NCI-H146 treated with DMSO at 0.1 percent for 48 hours (cell line): Measurements from ENCODE around the gene UBN2.
"Not testable (repeated sequence)": the region's sequence is repeated elsewhere in the genome, so short reads cannot be mapped to it uniquely, and the experiment has no call there.

ENCODE experiments used
- DNase-seq: peaks from one replicate; lab custom pipeline; 2025; ENCODE audit not compliant: unreplicated experiment; lab: John Stamatoyannopoulos, UW

UBN2 gene

GRCh38 chr7:139294241-139294640, 63.2 kb downstream of the UBN2 start:
- no peak for DNase-seq

GRCh38 chr7:139294951-139295575, 64.0 kb downstream of the UBN2 start:
- DNase-seq: no peak

- no peak for DNase-seq
These were observed 66.8 kb downstream of the UBN2 start for GRCh38 chr7:139297795-139298194.

GRCh38 chr7:139299296-139299695, 68.3 kb downstream of the UBN2 start:
- DNase-seq: no peak

GRCh38 chr7:139300390-139300789, 69.4 kb downstream of the UBN2 start:
- DNase-seq: no peak

GRCh38 chr7:139304517-139304916, 73.5 kb downstream of the UBN2 start:
- DNase-seq: no peak

- no peak for DNase-seq
These were observed 87.0 kb downstream of the UBN2 start for GRCh38 chr7:139317939-139318505.

- peak; percentile 6 for DNase-seq
These were observed 90.2 kb downstream of the UBN2 start for GRCh38 chr7:139321071-139321745.

- not testable (repeated sequence) for DNase-seq
These were observed 93.7 kb downstream of the UBN2 start for GRCh38 chr7:139324709-139325108.

- DNase-seq: no peak
These were observed 97.3 kb downstream of the UBN2 start for GRCh38 chr7:139328375-139328774.

- DNase-seq: no peak
These were observed 98.1 kb downstream of the UBN2 start for GRCh38 chr7:139329119-139329518.

- no peak for DNase-seq
These were observed 99.4 kb downstream of the UBN2 start for GRCh38 chr7:139330333-139331030.

GRCh38 chr7:139332697-139333359, 101.8 kb downstream of the UBN2 start:
- DNase-seq: no peak

GRCh38 chr7:139333443-139333842, 102.4 kb downstream of the UBN2 start:
- DNase-seq: not testable (repeated sequence)

- DNase-seq: no peak
These were observed 103.5 kb downstream of the UBN2 start for GRCh38 chr7:139334399-139335150.

GRCh38 chr7:139339025-139339424, 108.0 kb downstream of the UBN2 start:
- DNase-seq: no peak

- DNase-seq: no peak
These were observed 108.6 kb downstream of the UBN2 start for GRCh38 chr7:139339698-139340036.

- DNase-seq: peak; percentile 97
These were observed 109.2 kb downstream of the UBN2 start for GRCh38 chr7:139340037-139340807.

GRCh38 chr7:139340808-139341057, 109.7 kb downstream of the UBN2 start:
- DNase-seq: no peak

GRCh38 chr7:139341058-139341775, 110.2 kb downstream of the UBN2 start, which contains the start of gene FMC1:
FMC1 (plus strand) TSS chr7:139341337; CDS start chr7:139341385, 48 bp downstream.
- peak; percentile 75 for DNase-seq
